ENCODE data around the gene PSMB7. TPM values are rescaled to one million over a fixed set of nuclear protein-coding genes. Genes with fewer than 3 reads are reported as not detected.

PSMB7 gene
- total and polyA plus RNA-seq, 2 of the 4 experiments (the other 2 are of a cell fraction) = 340 to 430 TPM

DNA sequence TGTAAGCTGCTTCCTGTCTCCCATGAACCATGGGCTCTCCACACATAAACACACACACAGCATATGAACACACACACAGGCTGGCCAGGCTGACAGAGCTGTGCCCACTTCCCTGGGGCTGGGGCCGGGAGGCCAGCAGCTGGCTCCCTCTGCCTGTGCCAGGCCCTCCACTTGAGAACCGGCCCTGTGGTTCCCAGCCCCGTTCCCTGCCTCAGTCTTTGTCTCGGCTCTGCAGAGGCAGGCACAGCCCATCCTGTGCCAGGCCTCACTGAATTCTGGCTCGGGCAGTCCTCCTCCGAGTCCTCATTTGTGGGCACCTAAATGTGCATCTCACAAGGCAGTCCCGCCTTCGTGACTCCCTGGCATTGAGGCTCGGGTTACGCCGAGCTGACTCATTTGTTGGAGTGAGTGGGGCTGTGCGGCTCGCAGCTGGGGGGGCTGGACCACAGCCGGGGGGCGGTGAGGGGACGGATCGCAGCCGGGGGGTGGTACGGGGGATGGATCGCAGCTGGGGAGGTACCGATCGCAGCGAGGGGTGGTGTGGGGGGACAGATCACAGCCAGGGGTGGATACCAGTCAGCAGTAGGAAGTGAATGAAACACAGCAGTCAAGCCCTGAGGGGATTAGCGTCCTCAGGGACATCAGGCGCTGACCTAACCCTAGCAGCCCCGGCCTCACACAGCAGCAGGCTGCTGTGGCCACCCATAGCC, 72.3 kb downstream of the PSMB7 start (continued):
- TF ChIP-seq, protein P1, sequence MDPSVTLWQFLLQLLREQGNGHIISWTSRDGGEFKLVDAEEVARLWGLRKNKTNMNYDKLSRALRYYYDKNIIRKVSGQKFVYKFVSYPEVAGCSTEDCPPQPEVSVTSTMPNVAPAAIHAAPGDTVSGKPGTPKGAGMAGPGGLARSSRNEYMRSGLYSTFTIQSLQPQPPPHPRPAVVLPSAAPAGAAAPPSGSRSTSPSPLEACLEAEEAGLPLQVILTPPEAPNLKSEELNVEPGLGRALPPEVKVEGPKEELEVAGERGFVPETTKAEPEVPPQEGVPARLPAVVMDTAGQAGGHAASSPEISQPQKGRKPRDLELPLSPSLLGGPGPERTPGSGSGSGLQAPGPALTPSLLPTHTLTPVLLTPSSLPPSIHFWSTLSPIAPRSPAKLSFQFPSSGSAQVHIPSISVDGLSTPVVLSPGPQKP (IDR thresholded peaks at IDR 0.05; ENCODE audit: borderline replicate concordance, low read depth, low read length) = no peak

GRCh38 chr9:124342402-124342775, 72.9 kb downstream of the PSMB7 start:
- in situ Hi-C loops (cut with MboI; ENCODE audit: low sequenced_read_pairs) (no loop called here), dilution Hi-C loops (cut with HindIII; ENCODE audit: low sequenced_read_pairs, unreplicated experiment) (no loop called here), intact Hi-C loops (cut with micrococcal nuclease) (loop anchor here (2.0 kb wide), 2 partner anchors 84 to 216 kb away; no protein-coding TSS in a partner anchor)
- Histone ChIP-seq H3K27ac (ENCODE audit: insufficient read depth, low read length) (peak overlapping the region; percentile 91), H2BK20ac (ENCODE audit: low read depth, low read length) (peak overlapping the region; percentile 52), H4K8ac (ENCODE audit: low read depth in 2 of 2, low read length in 2 of 2) (peak overlapping the region; percentile 42 to 84; a peak in 3 of 4 replicates), H3K18ac (ENCODE audit: low read depth, low read length) (peak overlapping the region; percentile 49), H3K4me3 (ENCODE audit: insufficient read depth, low read depth, low read length) (no peak overlapping the region), H3K14ac (replicated peaks; ENCODE audit: low read depth, low read length) (peak overlapping the region; percentile 87), H4K20me1 (ENCODE audit: insufficient read depth, low read length) (peaks cover 11% of the 10 kb centered on the region), H3K4me1 (ENCODE audit: control insufficient read depth, insufficient read depth, low read length) (peaks cover 20% of the 10 kb centered on the region), H3K9ac (ENCODE audit: low read depth, low read length) (peak overlapping the region; percentile 25), H3K79me1 (ENCODE audit: low read depth in 1 of 2, low read length in 2 of 2) (peaks cover 29 to 83% of the 10 kb centered on the region in 2 experiments; a peak in 3 of 4 replicates), H3K4ac (ENCODE audit: low read depth, low read length) (peak overlapping the region; percentile 97), H3K9me3 (ENCODE audit: control insufficient read depth, insufficient read depth, low read length) (no peaks in the 10 kb centered on the region), H2AK9ac (replicated peaks; ENCODE audit: low read depth, low read length, poor library complexity) (peak overlapping the region; percentile 93), H2BK120ac (ENCODE audit: low read depth, low read length) (peak overlapping the region; percentile 86), H3K27me3 (ENCODE audit: control insufficient read depth, insufficient read depth, low read length) (no peaks in the 10 kb centered on the region), H3K4me2 (ENCODE audit: low read depth, low read length) (peak overlapping the region; percentile 17; the same call in 1 of the 2 replicates), H3K56ac (ENCODE audit: extremely low read depth, insufficient read depth, low read length) (peak overlapping the region; percentile 83; the same call in 1 of the 2 replicates), H2BK15ac (ENCODE audit: low read depth, low read length) (peak overlapping the region; percentile 17; the same call in 2 of the 3 replicates), H2BK5ac (ENCODE audit: low read depth, low read length, poor library complexity, severe bottlenecking) (peak overlapping the region; percentile 93), H3K9me1 (ENCODE audit: insufficient read depth, low read length) (0 out of 2 replicates have a peak, but pooled peaks cover 4% of the 10 kb centered on the region), H4K91ac (ENCODE audit: insufficient read depth, low read depth, low read length) (peak overlapping the region; percentile 95), H3K36me3 (ENCODE audit: control insufficient read depth, insufficient read depth, low read length) (peaks cover 78% of the 10 kb centered on the region), H3K23ac (ENCODE audit: low read depth, low read length) (peak overlapping the region; percentile 83; the same call in 1 of the 2 replicates), H2AFZ (replicated peaks; ENCODE audit: low read length, poor library complexity) (peak overlapping the region; percentile 75), H4K5ac (ENCODE audit: low read depth, low read length) (peak overlapping the region; percentile 50), H2AK5ac (ENCODE audit: low read depth, low read length) (peak overlapping the region; percentile 88)
- BruUV-seq (replicated peaks) = no TSS peak
- POLR2A ChIA-PET (ENCODE audit: unreplicated experiment) = no interaction called here
- no CpG with 5 or more reads among the region's 11 CpGs for WGBS, 2 experiments (ENCODE audit: extremely low coverage in 2 of 2, insufficient read length in 1 of 2)
- ATAC-seq (ENCODE audit: low read depth) (no peak), DNase-seq (no peak)
- CTCF ChIA-PET = no interaction called here
- TF ChIP-seq POLR2A (IDR thresholded peaks at IDR 0.05; ENCODE audit: low read depth, low read length) (no peak), RAD21 (IDR thresholded peaks at IDR 0.05; ENCODE audit: low read length) (no peak), CEBPB (IDR thresholded peaks at IDR 0.05; ENCODE audit: low read depth, low read length) (no peak), USF2 (IDR thresholded peaks at IDR 0.05; ENCODE audit: low read depth, low read length) (no peak), MAZ (IDR thresholded peaks at IDR 0.05; ENCODE audit: borderline replicate concordance, low read depth, low read length) (no peak), NFE2L2 (IDR thresholded peaks at IDR 0.05; ENCODE audit: low read depth, low read length) (no peak), FOS (IDR thresholded peaks at IDR 0.05; ENCODE audit: low read depth, low read length) (no peak), CTCF (conservative IDR thresholded peaks at IDR 0.05; ENCODE audit: low read depth, low read length) (no peak), RFX5 (IDR thresholded peaks at IDR 0.05; ENCODE audit: low read depth, low read length) (no peak), CHD1 (IDR thresholded peaks at IDR 0.05; ENCODE audit: low read depth, low read length) (no peak), SMC3 (IDR thresholded peaks at IDR 0.05; ENCODE audit: low read depth, low read length) (no peak), MAFK (IDR thresholded peaks at IDR 0.05; ENCODE audit: low read depth, low read length) (no peak)
